Astrocyte of the cerebellum (primary cell): ENCODE results near the gene PANK3.

ENCODE experiments used
- DNase-seq: peaks from one replicate; pipeline ENCODE4 v3.0.0-alpha.2; 2011; ENCODE audit warnings: low read depth
- H3K4me3 ChIP-seq: 2 replicates; pipeline ENCODE4 v1.5.1; 2011; ENCODE audit warnings: mild to moderate bottlenecking, low read depth, low read length, moderate library complexity
- CTCF ChIP-seq: IDR thresholded peaks from 2 replicates; pipeline ENCODE4 v1.5.1; 2012; ENCODE audit warnings: low read length, low read depth, moderate library complexity, mild to moderate bottlenecking; ENCODE audit errors: missing control alignments
- in situ Hi-C: cut with HindIII; loops from 2 replicates; pipeline ENCODE4 v1.10.0; 2017; ENCODE audit warnings: low sequenced_read_pairs

PANK3 gene

DNA sequence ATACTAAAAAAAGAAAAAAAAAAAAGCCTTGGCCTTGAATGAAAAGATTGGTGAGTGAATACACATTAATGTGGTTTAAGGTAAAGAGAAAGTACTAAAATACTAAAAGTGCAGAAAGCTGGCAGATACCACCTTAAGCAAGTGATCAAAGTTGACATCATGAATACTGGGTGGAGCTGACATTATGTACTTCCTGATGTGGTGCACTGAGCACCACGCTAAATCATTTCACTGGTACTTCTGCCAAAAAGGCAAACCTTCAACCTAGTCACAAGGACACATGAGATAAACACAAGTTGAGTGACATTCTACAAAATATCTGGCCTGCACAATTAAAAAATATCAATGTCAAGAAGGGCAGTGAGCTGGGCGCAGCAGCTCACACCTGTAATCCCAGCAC, 33.8 kb upstream of the PANK3 start:
- in situ Hi-C loops = no loop called here
- no peak for TF ChIP-seq CTCF
- DNase-seq = no peak
- H3K4me3 ChIP-seq = no peak overlapping the region

- TF ChIP-seq CTCF = no peak
- no peak overlapping the region for H3K4me3 ChIP-seq
- in situ Hi-C loops = no loop called here
- DNase-seq = no peak
Observed at GRCh38 chr5:168612123-168612522, 33.0 kb upstream of the PANK3 start.

DNA sequence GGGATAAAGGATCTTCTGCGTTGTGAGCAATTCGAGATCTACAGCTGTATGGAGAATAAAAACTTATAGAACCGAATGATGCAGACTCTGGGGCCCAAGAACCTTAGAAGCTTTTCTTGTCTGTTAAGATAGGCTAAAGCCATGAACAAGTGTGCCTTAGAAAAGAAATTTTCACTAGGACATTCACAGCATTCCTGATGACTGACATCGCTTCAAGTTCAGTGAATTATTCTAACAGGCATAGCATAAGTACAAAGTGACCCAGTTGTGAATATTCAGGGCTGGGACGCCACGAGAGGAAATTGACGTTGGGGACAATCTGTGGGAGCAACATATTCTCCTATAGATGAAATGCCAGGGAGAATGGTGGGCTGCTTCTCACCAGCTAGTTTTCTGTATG, 32.0 kb upstream of the PANK3 start:
- in situ Hi-C loops = no loop called here
- TF ChIP-seq CTCF = no peak
- DNase-seq = no peak
- no peak overlapping the region for H3K4me3 ChIP-seq

DNA sequence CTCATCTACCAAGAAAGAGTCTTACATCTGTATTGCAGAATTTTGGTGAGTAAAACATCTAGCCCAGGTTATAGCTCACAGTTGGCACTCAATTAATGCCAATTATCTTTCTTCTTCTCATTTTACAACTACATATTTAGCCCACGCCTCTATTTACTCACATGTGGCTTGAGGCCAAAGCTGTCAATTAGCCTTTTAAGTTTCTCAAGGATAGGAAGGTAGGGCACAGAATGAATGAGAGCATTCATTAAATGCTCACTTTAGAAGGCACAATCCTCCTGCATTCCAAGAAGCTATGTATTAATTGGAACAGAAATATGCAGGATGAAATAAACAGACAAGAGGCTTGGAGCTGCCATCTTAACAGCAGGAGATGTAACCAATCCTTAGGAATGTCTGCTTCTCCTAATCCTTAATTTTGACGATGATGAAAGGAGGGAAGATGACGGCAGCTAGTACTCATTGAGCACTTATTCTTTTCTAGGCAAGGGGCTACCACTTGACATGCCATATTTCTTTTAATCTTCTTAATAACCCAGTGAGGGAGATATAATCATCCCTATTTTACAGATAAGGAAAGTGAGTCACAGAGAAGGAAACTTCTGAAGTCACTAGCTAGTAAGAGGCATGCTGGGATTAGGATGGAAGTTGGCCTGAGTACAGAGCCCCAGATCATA, 30.8 kb upstream of the PANK3 start:
- no peak overlapping the region for H3K4me3 ChIP-seq
- in situ Hi-C loops = no loop called here
- no peak for DNase-seq
- TF ChIP-seq CTCF = no peak

GRCh38 chr5:168608821-168609220, 29.7 kb upstream of the PANK3 start:
- DNase-seq = no peak
- H3K4me3 ChIP-seq = no peak overlapping the region
- TF ChIP-seq CTCF = no peak
- in situ Hi-C loops = no loop called here

DNA sequence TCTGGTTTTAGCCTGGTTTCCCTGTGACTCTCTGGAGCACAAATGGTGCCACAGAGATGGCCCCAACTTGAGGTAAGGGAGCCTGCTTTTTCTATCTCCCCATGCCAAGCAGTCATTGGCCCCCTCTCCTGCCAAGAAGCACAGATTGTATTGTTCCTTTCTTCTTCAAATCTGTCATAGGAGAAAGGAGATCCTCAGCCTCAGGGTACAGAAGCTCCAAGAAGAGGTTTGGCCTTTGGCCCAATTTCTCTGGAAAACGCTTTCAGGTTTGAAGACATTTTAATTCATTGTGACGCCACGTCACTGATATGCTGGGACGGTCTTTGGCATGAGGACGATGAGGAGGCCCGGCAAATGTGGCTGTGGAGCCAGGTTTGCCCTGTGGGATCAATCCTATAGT, 29.2 kb upstream of the PANK3 start:
- in situ Hi-C loops = no loop called here
- no peak for DNase-seq
- H3K4me3 ChIP-seq = no peak overlapping the region
- no peak for TF ChIP-seq CTCF
